Dedifferentiated amniotic fluid mesenchymal stem cell (primary cell): ENCODE data around the gene H19.

ENCODE experiments used
- DNase-seq: peaks from one replicate; pipeline ENCODE4 v3.0.0-alpha.2; 2016; ENCODE audit errors: extremely low spot score

The H19 gene

GRCh38 chr11:1983601-1983961, 14.1 kb downstream of the H19 start:
- DNase-seq: no peak

GRCh38 chr11:1982873-1983600, 14.6 kb downstream of the H19 start:
- no peak for DNase-seq

- no peak for DNase-seq
These were observed 18.0 kb downstream of the H19 start for GRCh38 chr11:1979607-1980006.

DNA sequence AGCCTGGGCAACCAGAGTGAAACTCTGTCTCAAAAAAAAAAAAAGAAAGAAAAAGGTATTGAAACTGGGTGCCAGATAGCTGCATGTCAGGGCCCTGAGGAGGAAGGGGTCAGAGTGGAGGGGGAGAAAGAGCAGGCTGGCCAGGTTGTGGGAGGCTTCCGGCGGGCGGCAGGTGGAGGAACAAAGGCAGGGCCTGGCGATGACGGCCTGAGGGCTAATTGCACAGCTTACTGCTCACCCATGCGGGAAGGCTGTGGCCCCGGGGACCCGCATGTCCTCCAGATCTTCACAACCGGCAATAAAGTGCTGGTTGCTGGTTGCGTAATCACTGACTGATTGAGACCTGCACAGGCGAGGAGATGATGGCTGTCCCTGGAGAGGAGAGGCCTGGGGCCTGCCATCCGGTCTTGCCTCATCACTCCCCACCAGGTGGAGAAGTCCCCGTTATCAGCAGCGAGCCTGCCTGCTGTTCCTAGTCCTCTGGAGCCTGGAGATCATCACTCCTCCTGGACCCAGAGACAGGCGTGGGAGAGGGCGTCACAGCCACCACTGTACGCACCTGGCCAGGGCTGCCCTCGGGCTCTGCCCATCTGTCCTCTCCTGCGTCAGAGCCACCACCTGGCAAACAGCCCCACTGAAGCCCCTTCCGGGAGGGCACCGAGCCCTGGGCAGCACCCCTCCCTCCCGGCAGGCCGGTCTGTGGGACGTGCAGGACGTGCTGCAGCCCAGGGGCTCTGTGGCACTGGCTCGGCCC, 18.7 kb downstream of the H19 start:
- DNase-seq: no peak

- DNase-seq: no peak
These were observed 22.5 kb downstream of the H19 start for GRCh38 chr11:1975185-1975584.

GRCh38 chr11:1970956-1971355, 26.7 kb downstream of the H19 start:
- no peak for DNase-seq

GRCh38 chr11:1969776-1970175, 27.9 kb downstream of the H19 start:
- DNase-seq: no peak

GRCh38 chr11:1969035-1969434, 28.6 kb downstream of the H19 start:
- no peak for DNase-seq

DNA sequence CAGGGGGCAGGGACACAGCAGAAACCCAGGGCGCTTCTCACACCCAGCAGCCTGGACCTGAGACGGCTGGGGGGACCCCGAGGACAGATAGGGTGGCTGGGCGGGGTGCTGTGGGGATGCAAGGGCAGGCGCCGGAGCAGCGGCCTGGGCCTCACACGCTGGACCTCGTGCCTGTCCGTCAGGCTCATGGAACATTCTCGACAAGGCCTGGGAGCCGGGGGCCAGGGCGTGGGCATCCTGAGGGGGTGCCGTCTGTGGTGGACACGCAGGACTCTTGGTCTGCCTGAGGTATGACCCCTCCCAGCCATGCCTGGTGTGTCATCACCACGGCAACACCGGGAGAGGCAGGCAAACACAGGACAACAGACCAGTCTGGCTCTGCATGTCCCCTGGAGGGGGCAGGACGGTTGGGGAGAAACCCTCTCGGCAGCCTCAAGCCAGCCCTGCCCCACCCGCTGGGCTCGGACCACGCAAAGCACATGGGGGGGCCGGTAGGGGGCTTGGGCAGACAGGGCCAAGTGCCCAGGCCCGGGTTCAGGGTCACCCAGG, 29.1 kb downstream of the H19 start:
- DNase-seq: no peak

- no peak for DNase-seq
These were observed 29.9 kb downstream of the H19 start for GRCh38 chr11:1967641-1968225.

DNA sequence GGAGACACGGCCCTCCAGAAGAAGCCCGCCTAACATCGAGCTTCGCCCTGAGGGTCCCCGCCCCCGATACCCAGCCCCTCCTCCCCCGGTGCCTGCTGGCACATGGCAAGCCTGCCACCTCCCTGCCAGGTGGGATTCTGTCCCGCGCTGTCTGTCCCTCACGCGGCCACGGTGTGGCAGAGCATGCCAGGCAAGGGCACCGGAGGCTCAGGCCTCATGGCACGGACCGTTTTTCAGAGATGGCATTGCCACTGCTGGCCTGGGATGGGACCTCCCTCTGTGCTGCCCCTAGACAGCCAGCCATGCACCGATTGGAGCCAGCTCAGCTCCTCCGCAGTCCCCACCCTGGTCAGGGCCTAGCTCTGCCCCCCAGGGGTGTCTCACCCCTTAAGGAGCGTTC, 31.1 kb downstream of the H19 start:
- DNase-seq: no peak

DNA sequence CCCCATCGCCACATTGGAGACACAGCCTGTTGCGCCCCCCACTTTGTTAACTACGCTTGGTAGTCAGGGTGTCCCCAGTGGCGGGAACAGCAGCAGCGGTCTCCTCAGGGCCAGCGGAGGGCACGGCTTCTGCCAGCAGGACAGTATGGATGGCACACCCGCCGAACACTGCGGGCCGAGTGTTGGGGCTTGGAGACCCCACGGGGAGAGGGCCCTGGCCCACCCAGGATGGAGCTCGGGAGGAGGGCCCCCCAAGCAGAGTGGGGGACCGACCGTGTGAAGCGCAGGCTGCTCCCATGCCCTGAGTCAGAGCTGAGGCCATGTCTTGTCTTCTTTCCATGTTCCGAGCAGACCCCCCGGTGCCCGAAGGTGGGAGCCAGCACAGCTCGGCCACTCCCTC, 32.7 kb downstream of the H19 start:
- DNase-seq: no peak

DNA sequence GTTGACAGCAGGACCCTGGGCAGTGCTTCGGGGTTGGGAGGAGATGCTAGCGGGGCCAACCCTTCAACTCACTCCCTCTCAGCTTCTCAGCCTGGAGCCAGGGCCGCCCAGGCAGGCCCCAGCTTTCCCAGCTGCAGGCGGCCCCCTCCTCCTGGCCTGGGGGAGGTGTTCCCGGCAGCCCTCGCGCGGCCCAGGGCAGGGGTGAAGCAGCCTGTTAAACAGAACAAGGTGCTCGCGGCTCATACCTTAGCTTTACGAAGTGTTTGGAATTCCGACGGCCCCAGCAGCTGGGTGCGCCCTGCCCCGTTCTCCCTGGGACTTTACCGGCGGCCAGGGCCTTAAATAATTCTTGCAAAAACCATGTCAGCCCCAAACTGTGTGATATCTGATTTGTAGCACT, 33.3 kb downstream of the H19 start:
- no peak for DNase-seq

- no peak for DNase-seq
These were observed 33.8 kb downstream of the H19 start for GRCh38 chr11:1963864-1964263.

DNA sequence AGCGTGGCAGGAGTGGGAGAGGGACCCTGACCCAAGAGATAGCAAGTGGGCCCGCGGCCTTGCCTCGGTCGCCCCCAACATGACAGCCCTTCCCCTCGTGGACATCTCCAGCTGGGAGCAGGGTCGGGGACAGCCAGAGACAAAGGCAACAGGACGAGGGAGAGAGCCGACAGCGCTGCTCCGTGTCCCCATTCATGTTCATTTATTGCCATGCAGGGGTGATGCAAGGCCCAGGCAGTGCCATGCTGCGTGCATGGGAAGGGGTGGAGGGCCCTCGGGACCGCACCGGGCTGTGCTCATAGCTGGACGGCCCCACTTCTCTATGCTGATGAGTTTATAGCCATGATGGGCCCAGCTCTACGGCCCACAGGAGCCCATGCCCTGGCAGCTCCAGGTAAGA, 37.9 kb downstream of the H19 start:
- no peak for DNase-seq

DNA sequence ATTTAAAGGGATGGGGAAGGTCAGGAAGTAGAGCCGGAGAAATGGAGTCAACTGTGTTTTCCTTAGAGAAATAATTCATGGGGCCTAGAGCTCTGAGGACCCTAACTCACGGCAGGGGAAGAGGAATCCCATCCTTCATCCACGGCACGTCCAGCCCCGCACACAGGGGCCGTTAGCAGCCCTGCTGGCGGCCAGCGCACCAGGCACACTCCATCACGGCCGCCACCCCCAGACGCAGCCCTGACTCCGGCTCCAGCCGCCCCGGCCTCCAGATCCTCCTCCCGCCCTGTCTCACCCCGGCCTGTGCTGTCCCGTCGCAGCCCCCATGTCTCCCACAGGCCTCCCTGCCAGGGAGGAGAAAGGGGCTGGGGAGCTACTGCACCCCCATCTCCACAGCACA, 39.3 kb downstream of the H19 start:
- DNase-seq: no peak

- no peak for DNase-seq
These were observed 44.0 kb downstream of the H19 start for GRCh38 chr11:1953489-1954266.

DNA sequence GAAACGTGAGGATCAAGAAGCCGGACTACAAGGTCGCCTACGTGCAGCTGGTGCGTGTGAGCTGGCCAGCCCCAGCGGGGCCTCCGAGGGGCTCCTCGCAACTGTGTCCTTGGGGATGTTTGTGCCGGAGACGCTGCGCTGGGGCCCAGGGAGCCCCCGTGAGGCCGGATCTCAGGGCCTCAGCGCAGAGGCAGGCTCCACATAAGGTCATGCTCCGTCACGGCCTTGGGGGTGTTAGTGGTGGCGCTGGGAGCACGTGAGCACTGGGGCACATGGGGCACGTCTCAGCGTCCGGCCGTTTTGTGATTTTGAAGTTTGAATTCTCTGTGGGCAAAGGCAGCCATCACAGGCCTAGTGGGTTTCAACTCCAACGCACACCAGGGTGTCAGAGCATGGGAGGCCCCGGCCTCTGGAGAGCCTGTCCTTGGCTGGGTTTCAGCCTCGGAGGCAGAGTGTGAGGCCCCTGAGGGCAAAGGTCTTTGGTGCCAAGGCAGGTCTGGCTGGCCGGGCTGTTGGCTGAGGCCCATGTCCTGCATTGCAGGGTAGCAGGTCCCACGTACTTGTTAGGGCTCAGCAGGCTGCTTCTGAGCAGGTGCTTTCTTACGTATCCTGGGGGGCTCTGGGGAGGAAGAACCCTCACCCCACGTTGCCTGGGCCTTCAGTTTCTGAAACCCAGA, 44.7 kb downstream of the H19 start:
- no peak for DNase-seq

DNA sequence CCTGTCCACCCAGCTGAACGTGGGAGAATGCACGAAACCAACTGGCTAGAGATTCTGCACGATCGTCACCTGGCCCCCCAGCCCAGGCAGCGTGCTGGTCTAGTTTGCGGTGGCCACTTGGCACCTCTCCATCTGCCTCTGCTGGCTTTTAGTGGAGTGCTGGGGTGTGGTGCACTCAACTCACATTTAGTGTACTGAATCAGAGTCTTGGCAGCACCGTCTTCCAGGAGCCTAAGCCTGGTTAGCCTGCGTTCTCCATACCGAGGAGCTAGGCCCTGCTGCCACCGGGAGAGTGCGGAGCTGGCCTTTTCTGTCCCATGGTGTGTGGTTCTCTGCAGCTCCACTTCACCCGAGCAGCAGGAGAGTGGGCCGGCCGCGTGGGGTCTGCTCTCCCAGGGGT, 47.7 kb downstream of the H19 start:
- no peak for DNase-seq

DNA sequence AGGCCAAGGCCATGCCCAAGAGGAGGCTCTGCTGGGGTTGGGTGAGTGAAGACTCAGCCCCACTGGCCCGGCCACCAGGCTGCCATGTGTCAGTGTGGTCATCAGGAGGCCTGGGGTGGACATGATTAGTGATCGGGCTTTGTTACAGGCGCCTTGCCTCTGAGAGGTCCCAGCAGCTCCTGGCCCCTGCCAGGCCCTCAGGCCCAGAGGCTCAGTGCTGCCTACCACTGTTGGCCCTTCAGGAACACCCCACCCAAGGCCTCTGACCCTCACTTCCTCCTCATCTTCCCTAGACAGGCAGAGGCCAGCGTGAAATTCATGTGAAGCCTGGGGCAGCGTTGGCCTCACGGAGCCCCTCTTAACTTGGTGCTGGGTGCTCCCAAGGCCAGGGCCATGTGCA, 48.3 kb downstream of the H19 start:
- DNase-seq: no peak

DNA sequence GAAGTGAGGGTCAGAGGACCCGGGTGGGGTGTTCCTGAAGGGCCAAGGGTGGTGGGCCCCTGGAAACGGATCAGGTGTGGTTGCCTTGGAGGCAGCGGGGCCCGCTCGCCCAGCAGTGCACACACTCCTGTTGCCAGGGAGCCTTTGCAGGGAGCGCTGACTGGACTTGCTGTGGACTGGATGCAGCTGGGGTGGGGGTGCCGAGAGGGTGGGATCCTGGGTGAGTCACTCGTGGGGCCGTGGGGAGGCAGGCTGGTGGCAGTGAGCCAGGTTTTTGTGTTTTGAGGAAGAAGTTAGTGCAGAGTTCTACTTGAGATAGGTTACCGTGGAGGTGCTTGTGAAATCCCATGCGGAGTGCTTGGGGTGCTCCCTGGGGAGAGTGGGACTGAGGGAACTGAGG, 49.3 kb downstream of the H19 start:
- DNase-seq: no peak
